Measurements from ENCODE around the gene PKHD1.

GRCh38 chr6:52125572-52125971, 38.2 kb upstream of the PKHD1 start:
- TF ChIP-seq, protein P1, sequence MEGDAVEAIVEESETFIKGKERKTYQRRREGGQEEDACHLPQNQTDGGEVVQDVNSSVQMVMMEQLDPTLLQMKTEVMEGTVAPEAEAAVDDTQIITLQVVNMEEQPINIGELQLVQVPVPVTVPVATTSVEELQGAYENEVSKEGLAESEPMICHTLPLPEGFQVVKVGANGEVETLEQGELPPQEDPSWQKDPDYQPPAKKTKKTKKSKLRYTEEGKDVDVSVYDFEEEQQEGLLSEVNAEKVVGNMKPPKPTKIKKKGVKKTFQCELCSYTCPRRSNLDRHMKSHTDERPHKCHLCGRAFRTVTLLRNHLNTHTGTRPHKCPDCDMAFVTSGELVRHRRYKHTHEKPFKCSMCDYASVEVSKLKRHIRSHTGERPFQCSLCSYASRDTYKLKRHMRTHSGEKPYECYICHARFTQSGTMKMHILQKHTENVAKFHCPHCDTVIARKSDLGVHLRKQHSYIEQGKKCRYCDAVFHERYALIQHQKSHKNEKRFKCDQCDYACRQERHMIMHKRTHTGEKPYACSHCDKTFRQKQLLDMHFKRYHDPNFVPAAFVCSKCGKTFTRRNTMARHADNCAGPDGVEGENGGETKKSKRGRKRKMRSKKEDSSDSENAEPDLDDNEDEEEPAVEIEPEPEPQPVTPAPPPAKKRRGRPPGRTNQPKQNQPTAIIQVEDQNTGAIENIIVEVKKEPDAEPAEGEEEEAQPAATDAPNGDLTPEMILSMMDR (IDR thresholded peaks at IDR 0.05): no peak
- no peak for TF ChIP-seq POLR2AphosphoS5 (IDR thresholded peaks at IDR 0.05)

All from suprapubic skin (tissue), 3 donors.